HG03558 (cell line): ENCODE results near the gene SLC16A6.
"Not testable (repeated sequence)": the region's sequence is repeated elsewhere in the genome, so short reads cannot be mapped to it uniquely, and the experiment has no call there.

ENCODE experiments used
- ATAC-seq: cut with Tn5 transposase; IDR thresholded peaks from one replicate; pipeline ENCODE4 v1.9.1; 2021; ENCODE audit warnings: moderate number of reproducible peaks; ENCODE audit not compliant: unreplicated experiment; ENCODE audit errors: extremely low read depth

The SLC16A6 gene

GRCh38 chr17:68292689-68293040 lies 1.7 kb upstream of the SLC16A6 start:
- no peak for ATAC-seq

GRCh38 chr17:68291836-68292688 lies 1.1 kb upstream of the SLC16A6 start:
- ATAC-seq, result peak; percentile 28

- ATAC-seq, result no peak
Observed at GRCh38 chr17:68290268-68290954, 516 bp downstream of the SLC16A6 start.

GRCh38 chr17:68289936-68290267 lies 1.0 kb downstream of the SLC16A6 start:
- ATAC-seq, result no peak

- ATAC-seq, result no peak
Observed at GRCh38 chr17:68289473-68289872, 1.5 kb downstream of the SLC16A6 start.

- no peak for ATAC-seq
Observed at GRCh38 chr17:68288804-68289203, 2.1 kb downstream of the SLC16A6 start.

- ATAC-seq, result no peak
Observed at GRCh38 chr17:68288375-68288774, 2.6 kb downstream of the SLC16A6 start.

- ATAC-seq, result not testable (repeated sequence)
Observed at GRCh38 chr17:68281965-68282364, 9.0 kb downstream of the SLC16A6 start.

GRCh38 chr17:68277807-68278206 lies 13.1 kb downstream of the SLC16A6 start:
- ATAC-seq, result no peak

GRCh38 chr17:68276339-68276738 lies 14.6 kb downstream of the SLC16A6 start:
- ATAC-seq, result not testable (repeated sequence)

GRCh38 chr17:68273722-68274121 lies 17.2 kb downstream of the SLC16A6 start:
- no peak for ATAC-seq

- ATAC-seq, result not testable (repeated sequence)
Observed at GRCh38 chr17:68265833-68266232, 25.1 kb downstream of the SLC16A6 start.

- not testable (repeated sequence) for ATAC-seq
Observed at GRCh38 chr17:68263101-68263681, 27.7 kb downstream of the SLC16A6 start.

- not testable (repeated sequence) for ATAC-seq
Observed at GRCh38 chr17:68262467-68262866, 28.5 kb downstream of the SLC16A6 start.

- ATAC-seq, result no peak
Observed at GRCh38 chr17:68260051-68260762, 30.7 kb downstream of the SLC16A6 start.

GRCh38 chr17:68259648-68259951 lies 31.3 kb downstream of the SLC16A6 start:
- ATAC-seq, result not testable (repeated sequence)

GRCh38 chr17:68258890-68259647 lies 31.9 kb downstream of the SLC16A6 start:
- peak; percentile 85 for ATAC-seq

- ATAC-seq, result no peak
Observed at GRCh38 chr17:68257934-68258333, 33.0 kb downstream of the SLC16A6 start.

- not testable (repeated sequence) for ATAC-seq
Observed at GRCh38 chr17:68256701-68257100, 34.2 kb downstream of the SLC16A6 start.
